Hematopoietic multipotent progenitor cell treated with erythropoietin and hydrocortisone succinate and interleukin-3 and kit ligand, for 6 days (in vitro differentiated cells): ENCODE results near the gene ATP5ME.
"Not testable (repeated sequence)": the region's sequence is repeated elsewhere in the genome, so short reads cannot be mapped to it uniquely, and the experiment has no call there.

Source experiments
- DNase-seq: peaks from one replicate; pipeline ENCODE4 v3.0.0-alpha.2; 2015

Gene ATP5ME

DNA sequence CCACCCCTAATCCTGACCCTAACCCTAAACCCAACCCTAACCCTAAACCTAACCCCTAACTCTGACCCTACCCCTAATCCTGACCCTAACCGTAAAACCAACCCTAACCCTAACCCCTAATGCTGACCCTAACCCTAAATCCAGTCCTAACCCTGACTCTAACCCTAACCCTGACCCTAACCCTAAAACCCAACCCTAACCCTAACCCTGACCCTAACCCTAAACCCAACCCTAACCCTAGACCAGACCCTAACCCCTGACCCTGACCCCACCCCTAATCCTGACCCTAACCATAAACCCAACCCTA, 30.8 kb upstream of the ATP5ME start:
- DNase-seq: no peak

DNA sequence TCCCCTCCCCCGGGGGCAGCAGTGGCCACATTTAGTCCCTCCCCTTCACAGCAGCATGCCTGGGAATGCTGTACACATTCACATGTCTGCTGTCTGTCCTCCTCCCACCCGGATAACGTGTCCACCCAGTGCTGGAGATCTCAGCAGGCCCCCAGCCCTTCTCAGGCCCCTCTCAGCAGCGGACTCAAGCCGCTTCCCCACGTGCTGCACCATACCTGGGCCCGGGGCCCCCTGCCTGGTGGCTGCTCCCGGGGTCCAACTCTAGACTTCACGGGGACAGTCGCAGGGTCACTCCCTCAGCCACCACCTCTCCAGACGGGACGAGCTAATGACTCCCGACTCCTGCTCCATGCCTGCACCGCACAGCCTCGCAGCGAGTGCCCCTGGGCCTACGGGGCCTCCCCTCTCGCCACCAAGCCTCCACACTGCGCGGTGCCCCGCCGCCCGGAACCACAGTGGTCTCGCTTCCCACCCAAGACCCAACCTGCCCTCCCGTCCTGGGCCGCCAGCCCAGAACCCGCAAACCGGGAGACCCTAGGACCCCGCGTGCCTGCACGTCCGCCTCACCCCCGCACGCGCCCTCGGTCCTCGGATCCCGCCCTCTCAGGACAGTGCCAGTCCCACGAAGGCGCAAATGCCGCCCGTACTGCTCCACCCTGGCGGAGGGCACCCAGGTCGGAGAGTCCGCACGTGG, 30.3 kb upstream of the ATP5ME start:
- no peak for DNase-seq

DNA sequence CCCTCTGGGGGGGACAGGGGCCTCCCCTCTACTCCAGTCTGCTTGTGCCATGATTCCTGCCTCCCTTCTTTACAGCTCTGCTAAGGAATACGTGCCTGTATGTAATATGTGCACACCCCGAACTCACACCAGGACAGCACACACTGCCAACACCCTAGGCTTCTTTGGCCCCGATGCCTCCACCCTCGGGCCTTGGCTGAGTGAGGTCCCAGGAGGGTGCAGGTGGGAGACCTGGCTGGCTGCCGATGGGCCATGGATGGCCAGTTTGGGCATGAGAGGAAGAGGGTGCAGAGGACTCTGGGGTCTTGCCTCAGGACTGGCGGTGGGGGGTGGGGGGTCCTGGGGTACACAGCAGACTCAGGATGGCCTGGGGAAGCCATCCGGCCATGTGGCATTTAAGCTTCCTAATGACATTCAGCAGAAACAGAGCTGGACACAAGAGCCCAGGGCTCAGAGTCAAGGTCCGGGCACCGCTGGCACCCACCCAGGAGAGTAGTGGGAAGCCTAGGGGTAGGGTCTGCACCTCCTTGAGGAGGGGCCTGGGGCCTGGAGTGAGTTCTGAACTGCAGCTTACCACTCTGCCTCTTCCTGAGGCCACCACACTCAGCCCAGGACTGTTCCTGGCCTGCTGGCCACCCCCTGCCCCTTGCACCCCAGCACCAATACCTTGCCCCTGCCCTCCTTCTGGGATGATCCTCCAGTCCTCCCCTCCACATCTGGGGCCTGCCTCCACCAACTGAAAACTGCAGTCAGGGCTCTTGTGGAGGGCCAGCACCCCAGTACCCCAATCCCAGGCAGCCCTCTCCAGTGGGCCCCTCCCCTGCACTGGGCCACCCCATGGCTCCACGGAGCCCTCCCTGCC, 29.5 kb upstream of the ATP5ME start:
- no peak for DNase-seq

DNA sequence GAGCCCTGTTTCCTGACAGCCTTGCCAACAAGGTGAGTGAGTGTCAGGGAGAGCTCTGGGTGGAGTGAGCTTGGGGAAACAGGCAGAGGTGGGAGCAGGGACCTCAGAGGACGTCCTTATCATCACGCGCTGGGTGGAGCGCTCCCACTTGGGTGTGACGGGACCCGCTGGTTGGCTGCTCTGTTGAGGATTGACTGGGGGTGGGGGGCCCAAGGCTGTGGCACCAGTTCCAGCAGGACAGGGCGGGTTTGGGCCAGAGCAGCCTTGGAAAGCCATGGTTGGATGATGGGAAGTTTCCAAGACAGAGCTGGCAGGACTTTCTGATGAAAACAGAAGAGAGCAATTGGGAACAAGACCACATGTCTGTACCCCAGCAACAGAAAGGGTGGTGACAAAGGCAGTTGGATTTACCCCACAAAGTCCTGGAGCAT, 28.6 kb upstream of the ATP5ME start:
- DNase-seq: peak; percentile 58

- no peak for DNase-seq
Measured at GRCh38 chr4:700587-701264, 26.6 kb upstream of the ATP5ME start.

DNA sequence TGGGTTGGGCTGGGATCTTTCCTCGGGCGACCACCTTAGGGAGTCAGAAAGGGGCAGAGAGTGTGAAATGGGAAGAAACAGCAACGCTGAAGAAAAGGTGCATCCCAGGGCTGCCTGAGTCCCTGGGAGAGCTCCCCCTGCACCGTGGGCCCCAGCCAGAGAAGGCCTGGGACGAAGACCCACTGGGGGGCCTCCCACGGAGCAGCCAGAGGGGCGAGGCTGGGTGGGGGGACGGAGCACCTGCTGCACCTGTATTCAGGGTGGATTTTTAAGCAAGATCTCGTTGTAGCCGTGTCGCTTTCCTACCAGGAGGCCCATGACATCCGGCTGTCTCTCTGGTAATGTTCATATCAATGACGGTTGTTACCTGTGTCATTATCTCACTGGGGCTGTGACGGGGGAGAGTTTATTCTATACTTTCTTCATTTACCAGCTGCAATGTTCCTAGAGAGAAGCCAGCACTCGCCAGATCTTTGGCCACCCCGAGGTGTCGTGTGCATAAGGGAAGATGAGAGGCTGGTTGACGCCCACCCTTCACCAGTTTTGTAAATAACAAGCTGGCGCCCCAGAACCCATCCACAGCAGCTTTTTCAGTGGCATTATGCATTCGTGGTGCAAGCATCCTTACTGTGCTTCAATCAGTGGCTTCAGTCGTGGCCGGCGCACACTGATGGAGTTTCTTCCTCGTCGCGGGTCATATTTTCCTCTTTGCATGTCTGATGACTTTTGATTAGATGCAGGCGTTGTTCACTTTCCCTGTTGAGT, 25.9 kb upstream of the ATP5ME start:
- no peak for DNase-seq

- not testable (repeated sequence) for DNase-seq
Measured at GRCh38 chr4:694341-694940, 20.4 kb upstream of the ATP5ME start.

DNA sequence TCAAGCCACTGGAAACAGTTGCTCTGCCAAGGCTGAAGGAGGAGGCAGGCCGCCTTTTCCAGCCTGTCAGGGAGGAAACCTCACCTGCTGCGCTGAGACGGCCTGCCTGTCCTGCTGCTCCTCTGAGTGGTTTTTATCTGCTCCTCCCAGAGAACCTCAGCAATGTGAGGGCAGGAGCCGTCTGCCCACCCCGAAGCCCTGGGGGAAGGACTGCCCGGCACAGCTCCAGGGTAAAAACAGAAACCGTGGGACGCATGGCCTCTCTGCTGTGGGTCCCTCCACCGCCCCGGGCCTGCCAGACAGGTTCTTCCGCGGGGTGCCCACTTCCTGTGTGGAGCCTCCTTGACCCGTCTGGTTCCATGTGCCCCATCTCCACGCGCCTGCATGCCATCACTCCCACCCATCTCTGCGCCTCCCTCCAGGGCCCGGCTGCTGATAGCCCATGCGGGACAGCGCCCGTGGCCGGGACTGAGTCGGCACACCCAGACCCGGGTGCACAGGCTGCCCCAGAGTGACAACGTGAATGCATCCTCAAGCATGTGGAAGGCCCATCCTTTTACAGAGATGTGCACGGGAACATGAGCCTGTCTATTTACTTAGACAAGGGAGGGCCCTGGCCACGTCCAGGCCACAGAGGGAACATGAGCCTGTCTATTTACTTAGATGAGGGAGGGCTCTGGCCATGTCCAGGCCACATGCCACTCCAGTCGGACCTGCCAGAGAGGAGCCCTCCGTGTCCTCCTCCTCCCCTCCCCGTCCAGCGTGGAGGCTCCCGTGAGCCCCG, 18.9 kb upstream of the ATP5ME start:
- peak; percentile 20 for DNase-seq

GRCh38 chr4:689723-690122, 15.6 kb upstream of the ATP5ME start:
- DNase-seq: peak; percentile 0

GRCh38 chr4:688854-689681, 15.0 kb upstream of the ATP5ME start, which contains the start of gene SLC49A3:
Gene SLC49A3, minus strand, starts transcription at chr4:689151. Its CDS starts 24 bp downstream, at chr4:689127.
- peak; percentile 28 for DNase-seq

GRCh38 chr4:687971-688853, 14.1 kb upstream of the ATP5ME start:
- peak; percentile 7 for DNase-seq

GRCh38 chr4:687048-687970, 13.2 kb upstream of the ATP5ME start:
- DNase-seq: peak; percentile 13

DNA sequence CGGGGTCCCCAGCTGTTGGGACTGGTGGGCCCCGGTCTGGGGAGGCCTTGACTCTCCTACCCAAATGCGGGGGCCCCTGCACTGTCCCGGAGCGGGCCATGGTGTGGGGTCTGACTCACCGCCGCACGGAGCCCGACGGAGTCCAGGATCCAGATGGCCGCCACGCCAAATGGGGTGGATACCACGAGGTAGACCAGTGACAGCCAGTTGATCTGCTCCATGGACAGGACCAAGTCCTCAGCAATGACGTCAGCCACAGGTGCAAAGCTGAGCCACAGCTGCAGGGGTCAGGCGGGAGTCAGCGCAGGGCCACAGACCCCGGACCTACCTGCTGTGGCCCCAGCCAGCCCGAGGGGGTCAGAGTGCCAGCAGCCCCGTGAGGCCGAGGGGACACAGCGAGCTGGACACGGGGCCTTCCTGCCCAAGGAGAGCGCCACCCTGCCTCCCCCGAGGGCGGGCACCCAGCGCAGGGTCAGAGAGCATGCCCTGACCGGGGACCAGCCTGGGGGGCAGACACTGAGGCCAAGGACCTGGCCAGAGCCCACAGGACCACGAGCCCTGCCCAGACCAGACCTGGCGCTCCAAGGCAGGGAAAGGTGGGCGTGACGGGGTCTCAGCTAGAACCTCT, 12.5 kb upstream of the ATP5ME start:
- no peak for DNase-seq

GRCh38 chr4:685679-686412, 11.8 kb upstream of the ATP5ME start:
- no peak for DNase-seq

DNA sequence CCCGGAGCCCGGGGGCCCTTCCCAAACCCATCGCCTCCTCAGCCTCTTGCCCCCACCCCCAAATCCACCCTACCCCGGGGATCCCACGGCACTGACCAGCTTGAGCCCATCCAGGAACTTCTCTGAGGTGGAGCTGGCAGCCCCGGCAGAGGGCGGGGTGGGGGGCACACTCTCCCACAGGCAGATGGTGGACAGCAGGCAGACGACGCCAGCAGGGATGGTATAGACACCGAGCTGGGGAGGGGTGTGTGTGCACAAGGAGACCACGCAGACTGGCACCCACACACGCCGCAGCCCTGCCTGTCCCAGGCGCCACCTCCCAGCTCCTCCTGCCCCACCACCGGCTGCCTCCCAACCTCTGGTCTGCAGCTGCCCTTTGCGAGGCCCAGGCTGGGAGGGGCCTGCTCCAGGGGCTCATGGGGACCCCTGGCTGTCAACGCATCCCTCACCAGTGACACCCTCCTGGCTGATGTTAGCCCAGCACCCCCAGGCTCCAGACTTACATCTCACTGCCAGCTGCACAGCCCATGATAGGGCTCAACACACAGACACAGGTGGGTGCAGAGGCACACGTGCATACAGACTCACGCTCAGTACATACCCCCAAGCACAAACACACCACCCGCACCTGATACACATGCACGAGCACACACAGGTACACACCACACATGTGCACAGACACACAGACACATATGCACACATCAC, 10.7 kb upstream of the ATP5ME start:
- peak; percentile 2 for DNase-seq

- peak; percentile 86 for DNase-seq
Measured at GRCh38 chr4:683982-684622, 10.0 kb upstream of the ATP5ME start.
